HG02884 (cell line): ENCODE results near the gene RARRES1.

Experiments
- ATAC-seq: cut with Tn5 transposase; IDR thresholded peaks from one replicate; pipeline ENCODE4 v1.9.1; 2021; ENCODE audit warnings: mild to moderate bottlenecking, moderate library complexity; ENCODE audit not compliant: unreplicated experiment

The RARRES1 gene

GRCh38 chr3:158731938-158732855 lies at the start of gene RARRES1:
Gene RARRES1, minus strand, starts transcription at chr3:158732457. Its CDS starts 42 bp downstream, at chr3:158732415.
- ATAC-seq: peak; percentile 68

- no peak for ATAC-seq
Observed at GRCh38 chr3:158781849-158782248, 49.6 kb upstream of the RARRES1 start.

- ATAC-seq: no peak
Observed at GRCh38 chr3:158781191-158781590, 48.9 kb upstream of the RARRES1 start.

- ATAC-seq: no peak
Observed at GRCh38 chr3:158780766-158781165, 48.5 kb upstream of the RARRES1 start.

GRCh38 chr3:158777161-158777873 lies 45.1 kb upstream of the RARRES1 start:
- ATAC-seq: no peak

- ATAC-seq: no peak
Observed at GRCh38 chr3:158776531-158776930, 44.3 kb upstream of the RARRES1 start.

GRCh38 chr3:158775426-158776410 lies 43.5 kb upstream of the RARRES1 start:
- ATAC-seq: no peak

GRCh38 chr3:158774965-158775364 lies 42.7 kb upstream of the RARRES1 start:
- no peak for ATAC-seq

GRCh38 chr3:158773845-158774830 lies 41.9 kb upstream of the RARRES1 start:
- ATAC-seq: no peak

- ATAC-seq: no peak
Observed at GRCh38 chr3:158773166-158773565, 40.9 kb upstream of the RARRES1 start.

- no peak for ATAC-seq
Observed at GRCh38 chr3:158771982-158772381, 39.7 kb upstream of the RARRES1 start.

- ATAC-seq: no peak
Observed at GRCh38 chr3:158771577-158771976, 39.3 kb upstream of the RARRES1 start.

GRCh38 chr3:158770741-158771350 lies 38.6 kb upstream of the RARRES1 start:
- ATAC-seq: no peak

GRCh38 chr3:158769952-158770740 lies 37.9 kb upstream of the RARRES1 start:
- ATAC-seq: no peak

GRCh38 chr3:158769549-158769948 lies 37.3 kb upstream of the RARRES1 start:
- no peak for ATAC-seq

GRCh38 chr3:158768881-158769543 lies 36.8 kb upstream of the RARRES1 start:
- no peak for ATAC-seq

- no peak for ATAC-seq
Observed at GRCh38 chr3:158768361-158768787, 36.1 kb upstream of the RARRES1 start.

- ATAC-seq: no peak
Observed at GRCh38 chr3:158766364-158766763, 34.1 kb upstream of the RARRES1 start.
